T-helper 1 cell (primary cell): ENCODE data around the gene ARHGAP44.

Source experiments
- DNase-seq, 5 donors: peaks; one replicate each; pipeline ENCODE4 v3.0.0-alpha.2; 2012 to 2020
- total RNA-seq, 4 donors: gene quantifications; one replicate each; lab custom pipeline; 2026; lab: John Stamatoyannopoulos, UW

The ARHGAP44 gene
- total RNA-seq, result 0 reads per million in 4 donors

GRCh38 chr17:12789481-12790248 is at the start of gene ARHGAP44:
TSS of gene ARHGAP44 (plus strand) at chr17:12789498. CDS start at chr17:12789839, 341 bp downstream.
- DNase-seq, result no peak

- DNase-seq, result no peak
Measured at GRCh38 chr17:12739500-12739899, 49.8 kb upstream of the ARHGAP44 start.

DNA sequence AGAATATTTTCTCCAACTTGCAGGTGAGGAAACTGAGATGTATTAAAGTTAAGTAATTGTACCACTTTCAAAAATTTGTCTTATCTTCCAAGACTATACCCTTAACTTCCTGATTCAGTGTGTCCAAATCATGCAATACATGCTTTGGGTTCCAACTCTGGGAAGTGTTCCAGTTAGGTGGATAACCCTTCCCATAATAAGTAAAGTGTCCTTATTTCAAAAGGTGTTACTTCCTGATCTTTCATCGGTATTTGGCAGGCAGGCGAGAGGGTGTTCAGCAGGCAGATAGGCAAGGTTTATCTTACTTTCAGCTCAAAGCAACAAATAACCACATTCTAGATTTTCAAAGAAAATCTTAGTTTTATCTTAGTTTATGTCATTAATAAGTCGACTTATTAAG is 46.3 kb upstream of the ARHGAP44 start:
- no peak for DNase-seq

GRCh38 chr17:12744298-12744697 is 45.0 kb upstream of the ARHGAP44 start:
- no peak for DNase-seq

DNA sequence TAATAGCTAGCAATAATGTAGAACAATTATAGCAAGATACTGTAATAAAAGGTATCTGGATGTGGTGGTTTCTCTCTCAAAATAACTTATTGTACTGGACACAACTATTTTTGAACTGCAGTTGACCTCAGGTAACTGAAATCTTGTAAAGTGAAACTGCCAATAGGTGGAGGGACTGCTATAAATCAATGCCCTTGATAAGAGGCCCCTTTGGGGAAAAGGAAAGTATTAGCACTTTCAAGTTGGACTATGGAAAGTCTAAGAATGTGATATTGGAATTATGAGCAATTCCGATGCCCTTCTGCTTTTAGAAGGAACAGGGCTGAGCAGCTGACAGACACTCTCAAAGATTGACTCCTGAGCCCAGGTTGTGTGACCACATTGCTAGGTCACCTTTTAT is 44.5 kb upstream of the ARHGAP44 start:
- no peak for DNase-seq

DNA sequence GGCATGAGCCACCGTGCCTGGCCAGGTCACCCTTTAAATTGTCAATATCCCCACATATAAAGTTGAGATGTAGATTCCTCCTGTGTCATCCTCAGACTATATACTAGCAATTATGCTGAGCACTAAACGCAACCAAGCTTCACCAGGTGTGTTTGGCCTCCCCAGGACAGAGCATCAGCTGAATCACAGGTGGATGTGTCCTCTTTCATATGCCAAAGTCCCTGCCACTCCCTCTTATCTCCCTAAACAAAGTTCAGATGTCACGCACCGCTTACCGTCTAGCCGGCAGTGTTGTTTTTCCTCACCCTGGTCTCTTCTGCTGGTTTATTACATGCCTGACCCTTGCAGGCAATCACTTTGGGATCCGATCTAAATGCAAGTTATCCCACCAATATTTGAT is 43.8 kb upstream of the ARHGAP44 start:
- no peak for DNase-seq

DNA sequence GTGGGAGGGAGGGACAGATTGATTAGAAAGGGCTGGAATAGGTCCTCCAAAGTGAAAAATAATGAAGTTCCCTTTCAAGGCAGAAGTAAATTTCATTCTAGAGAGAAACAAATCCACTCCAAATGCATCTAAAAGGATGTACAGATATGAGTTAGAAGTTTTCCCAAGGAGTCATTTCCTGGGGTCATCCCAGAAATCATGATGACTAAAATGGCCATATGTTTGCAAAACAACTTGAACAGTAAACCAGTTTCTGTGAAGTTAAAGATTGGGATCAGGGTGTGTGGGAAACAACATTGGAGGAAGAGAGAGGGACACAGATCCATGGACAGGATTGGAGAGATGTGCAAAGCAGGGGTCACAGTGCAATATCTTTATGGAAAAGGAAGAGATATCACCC is 32.5 kb upstream of the ARHGAP44 start:
- DNase-seq, result no peak

DNA sequence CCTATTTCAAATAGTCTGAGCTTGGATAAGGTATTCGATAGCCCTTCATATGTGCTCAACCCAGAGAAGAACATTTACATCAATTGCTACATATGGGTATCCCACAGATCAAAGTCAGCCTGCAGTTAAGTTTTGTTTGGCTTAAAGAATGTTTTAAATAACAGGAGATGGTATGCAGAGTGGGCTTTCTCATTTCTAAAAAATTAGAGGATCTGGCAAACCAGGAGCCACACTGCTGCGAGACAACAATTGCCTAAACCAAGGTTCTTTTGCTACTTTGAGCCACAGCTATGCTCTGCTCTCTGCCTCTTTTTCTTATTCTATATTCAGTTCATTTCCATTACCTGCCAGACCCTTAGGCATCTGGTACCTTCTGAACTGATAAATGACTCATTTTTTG is 30.2 kb upstream of the ARHGAP44 start:
- no peak for DNase-seq

DNA sequence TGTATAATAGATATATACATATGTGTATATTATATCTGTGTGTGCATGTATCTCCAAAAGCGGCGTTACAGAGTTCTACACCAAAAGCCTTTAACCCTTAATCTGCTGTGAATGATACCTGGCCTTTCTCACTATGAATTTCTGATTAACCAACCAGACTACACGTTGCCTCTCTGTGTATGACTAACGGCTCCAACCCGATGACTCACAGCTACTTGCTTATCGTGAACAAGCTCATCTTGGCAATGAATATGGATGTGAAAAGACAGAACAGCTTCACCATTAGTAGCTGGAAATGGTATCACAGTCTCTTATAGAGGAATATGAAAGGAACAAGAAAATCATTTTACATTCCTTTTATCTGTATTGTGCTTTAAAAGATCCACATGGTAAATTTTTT is 23.8 kb upstream of the ARHGAP44 start:
- no peak for DNase-seq

DNA sequence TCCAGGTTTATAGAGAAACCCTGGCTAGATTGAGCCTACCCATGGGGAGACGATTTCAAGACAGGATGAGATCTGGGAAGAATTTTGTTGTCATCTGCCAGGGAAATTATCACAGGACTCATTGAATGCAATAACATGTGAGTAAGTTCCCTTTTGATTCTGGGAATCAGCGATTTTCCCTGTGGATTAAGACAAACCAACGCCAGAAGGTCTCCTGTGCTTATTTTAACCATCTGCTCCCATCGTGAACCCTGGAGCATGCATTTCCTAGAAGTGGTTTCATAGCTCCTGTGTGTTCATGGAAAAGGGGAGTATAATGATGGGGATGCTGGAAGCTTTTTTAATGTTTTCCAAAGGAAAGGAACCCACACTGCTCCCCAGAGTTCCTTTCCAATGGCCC is 21.0 kb upstream of the ARHGAP44 start:
- DNase-seq, result no peak

DNA sequence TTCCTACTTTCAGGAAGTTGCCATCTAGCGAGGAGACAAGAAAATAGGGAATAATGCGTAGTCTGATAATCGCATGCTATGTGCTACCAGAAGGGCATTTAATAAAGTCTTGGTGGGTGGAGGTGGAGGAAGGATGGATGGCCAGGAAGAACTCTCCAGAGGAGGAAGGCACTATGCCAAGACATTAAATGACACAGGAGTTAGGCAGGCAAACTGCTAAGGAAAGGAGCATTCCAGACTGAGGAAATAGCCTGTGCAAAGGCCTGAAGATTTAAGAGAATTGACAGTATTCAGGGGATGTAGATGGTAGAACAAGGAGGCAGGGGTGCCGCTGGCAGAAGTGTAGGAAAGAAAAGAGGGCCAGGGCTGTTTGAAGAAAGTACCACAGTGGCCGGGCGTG is 19.3 kb upstream of the ARHGAP44 start:
- no peak for DNase-seq

GRCh38 chr17:12773153-12773552 is 16.1 kb upstream of the ARHGAP44 start:
- DNase-seq, result no peak

DNA sequence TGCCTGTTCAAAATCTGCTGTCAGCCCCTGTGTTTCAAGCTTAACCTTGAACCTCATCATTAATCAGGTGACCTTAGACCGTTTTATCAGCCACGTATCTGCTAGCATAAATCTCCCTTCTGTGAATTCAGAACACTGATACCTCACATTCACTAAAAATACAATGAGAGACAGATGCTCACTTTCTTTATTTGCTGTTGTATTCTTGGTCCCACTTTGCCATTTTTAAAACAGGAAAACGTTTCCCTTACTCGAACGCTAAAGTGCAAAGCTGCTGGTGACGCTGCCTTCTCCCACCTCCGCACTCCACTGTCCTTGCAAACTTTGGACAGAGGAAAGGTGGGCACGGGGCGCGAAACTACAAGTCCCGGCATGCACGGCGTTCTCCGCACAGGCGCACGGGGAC is 220 bp upstream of the ARHGAP44 start:
- DNase-seq, result peak in 1 of 5 donors; percentile 3

GRCh38 chr17:12790249-12791106 is 1.2 kb downstream of the ARHGAP44 start:
- DNase-seq, result no peak

DNA sequence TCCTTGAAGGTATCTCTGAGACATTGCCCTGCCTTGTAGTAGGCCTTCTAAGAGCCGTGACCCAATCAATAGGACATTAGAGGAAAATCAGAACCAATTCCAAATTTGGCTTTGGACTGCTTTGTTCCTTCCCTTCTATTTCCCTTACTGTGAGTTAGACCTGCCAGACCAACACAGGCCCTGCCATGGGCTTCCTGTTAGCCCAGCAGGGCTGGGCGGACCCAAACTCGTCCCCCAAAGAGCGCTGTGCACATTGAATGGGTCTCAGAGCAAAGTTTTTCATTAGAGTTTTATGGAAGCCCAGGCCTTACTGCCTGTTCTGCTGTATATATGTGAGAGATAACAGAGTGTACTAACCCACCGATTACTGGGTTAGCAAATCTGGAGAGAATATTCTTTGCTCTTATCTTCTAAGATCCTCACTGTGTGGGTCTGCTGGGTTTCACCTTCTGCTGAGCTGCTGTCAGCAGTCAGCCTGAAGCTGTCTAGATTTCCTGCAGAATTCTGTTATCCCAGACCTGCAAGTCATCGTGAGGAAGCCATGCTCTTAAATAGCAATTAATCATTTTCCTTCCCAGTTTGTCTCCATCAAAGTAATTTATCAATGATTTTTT is 5.7 kb downstream of the ARHGAP44 start:
- DNase-seq, result no peak

DNA sequence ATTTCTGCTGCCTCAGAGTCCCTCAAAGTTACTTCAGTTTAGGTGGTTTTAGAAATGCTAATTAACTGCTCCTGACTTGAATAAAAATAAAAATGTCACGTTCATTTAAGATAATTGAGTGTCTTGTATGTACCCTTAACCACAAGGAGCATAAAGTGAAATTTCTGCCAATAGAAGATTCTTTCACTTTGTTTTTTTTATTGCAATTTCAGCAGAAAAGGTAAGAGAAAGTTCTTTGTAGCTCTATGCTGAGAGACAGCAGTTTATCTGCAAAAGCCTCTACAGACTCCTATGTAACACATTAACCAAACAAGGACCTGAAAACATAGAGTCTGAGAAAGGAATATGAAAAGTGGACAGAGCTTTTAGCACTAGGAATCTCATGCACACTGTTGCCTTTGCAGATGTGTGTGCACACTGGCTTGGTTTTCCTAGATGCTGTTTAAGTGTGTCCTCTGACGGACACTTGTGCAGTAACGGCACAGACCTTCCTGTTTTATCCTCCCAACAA is 11.6 kb downstream of the ARHGAP44 start:
- no peak for DNase-seq

DNA sequence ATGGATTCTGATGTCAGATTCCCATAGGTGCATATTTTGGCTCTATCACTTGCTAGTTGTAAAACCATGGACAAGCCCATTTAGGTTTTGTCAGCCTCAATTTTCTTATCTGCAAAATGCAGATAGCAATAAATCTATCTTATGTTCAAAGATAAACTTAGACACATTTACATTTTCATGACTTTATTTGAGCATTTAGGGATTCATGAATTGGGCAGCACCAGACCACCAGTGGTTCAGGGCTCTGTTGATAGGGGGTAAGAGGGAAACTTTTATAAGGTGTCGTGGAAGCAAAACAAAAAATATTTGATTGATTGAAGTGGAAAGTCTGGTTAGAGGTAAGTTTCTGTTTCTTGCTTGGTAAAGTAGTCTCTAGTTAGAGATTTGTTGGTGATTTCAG is 17.3 kb downstream of the ARHGAP44 start:
- no peak for DNase-seq

GRCh38 chr17:12808723-12809122 is 19.4 kb downstream of the ARHGAP44 start:
- no peak for DNase-seq

DNA sequence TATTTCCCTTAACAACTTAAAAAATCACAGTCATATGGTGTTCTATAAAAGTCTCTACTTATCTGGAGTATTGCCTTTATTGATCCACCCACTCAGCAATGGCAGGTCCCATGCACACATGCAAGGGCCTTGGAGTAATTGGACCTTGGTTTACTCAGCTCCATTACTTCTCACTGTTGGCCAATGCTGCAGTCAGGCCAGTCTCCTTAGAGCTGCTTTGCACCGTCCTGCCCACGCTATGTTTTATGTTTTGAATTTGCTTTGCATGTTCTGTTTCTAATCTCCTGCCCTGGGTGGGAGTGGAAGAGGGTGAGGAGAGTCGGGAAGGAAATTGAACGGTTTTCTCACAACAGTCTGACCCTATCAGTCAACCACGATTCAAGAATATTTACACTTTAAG is 23.6 kb downstream of the ARHGAP44 start:
- DNase-seq, result no peak

GRCh38 chr17:12813664-12814063 is 24.4 kb downstream of the ARHGAP44 start:
- DNase-seq, result no peak

DNA sequence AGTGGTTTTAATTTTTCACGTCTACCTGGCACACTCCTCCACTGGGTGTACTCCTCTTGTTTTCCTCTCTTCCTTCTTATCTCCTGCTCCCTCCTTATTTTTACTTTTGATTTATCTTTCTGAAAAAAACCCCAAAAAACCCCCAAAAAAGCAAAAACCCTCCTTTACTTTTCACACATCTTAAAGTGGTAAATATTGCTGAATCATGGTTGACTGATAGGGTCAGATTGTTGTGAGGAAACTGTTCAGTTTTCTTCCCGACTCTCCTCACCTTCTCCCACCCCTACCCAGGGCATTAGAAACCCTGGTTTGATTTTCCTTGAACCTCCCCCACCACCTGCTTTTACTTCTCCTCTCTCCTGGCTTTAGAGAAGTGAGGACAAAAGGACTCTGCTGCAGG is 25.4 kb downstream of the ARHGAP44 start:
- no peak for DNase-seq

DNA sequence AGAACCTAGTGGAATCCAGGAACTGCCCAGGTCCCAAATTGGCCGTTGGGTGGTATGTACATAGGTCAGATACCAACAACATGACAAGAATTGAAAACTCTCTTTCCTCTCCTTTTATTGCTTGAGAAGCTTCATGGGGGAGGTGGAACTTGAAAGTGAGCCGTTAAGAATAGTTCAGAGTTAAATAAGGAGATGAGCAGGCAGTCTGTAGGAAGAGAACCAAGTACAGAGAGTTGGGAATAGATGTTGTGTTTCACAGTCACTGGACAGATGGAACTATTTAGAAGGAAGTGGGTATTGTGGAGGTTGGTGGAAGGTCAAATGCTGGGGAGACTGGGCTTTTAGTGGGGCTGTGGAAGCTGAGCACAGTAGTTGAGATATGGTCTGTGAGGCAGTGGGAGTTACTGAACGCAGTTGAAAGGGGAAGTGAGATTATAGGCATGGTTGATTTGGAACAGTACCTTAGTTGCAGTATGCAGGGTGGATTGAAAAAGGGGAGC is 26.4 kb downstream of the ARHGAP44 start:
- no peak for DNase-seq

GRCh38 chr17:12821376-12821940 is 32.2 kb downstream of the ARHGAP44 start:
- no peak for DNase-seq
